HG03097 (cell line): ENCODE measurements around the gene RFPL4AL1.
"Not testable (repeated sequence)": the region's sequence is repeated elsewhere in the genome, so short reads cannot be mapped to it uniquely, and the experiment has no call there.

ENCODE experiments used
- ATAC-seq: cut with Tn5 transposase; IDR thresholded peaks from one replicate; pipeline ENCODE4 v1.9.1; 2021; ENCODE audit not compliant: unreplicated experiment, low FRiP score

Gene RFPL4AL1

GRCh38 chr19:55768818-55769217 lies at the start of gene RFPL4AL1:
RFPL4AL1 (plus strand) TSS chr19:55769118; CDS start chr19:55771805, 2,687 bp downstream.
- ATAC-seq = not testable (repeated sequence)

DNA sequence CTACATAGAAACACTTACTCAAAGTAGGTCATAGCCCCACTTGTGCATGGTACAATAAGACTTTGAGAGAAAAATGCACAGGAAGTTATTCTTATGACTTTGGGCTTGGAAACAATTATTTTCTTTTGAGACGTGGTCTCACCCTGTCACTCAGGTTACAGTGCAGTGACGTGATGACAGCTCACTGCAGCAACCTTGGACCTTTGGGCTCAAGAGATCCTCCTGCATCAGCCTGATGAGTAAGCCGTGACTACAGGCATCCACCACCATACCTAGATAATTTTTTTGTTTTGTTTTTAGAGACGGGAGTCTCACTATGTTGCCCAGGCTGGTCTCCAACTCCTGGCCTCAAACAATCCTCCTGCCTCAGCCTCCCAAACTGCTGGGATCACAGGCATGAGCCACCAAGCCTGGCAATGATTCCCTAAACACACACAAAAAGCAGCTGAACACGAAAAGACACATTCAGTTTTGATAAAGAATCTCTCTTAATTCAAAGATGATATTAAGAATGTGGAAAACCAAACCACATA lies 48.6 kb upstream of the RFPL4AL1 start:
- no peak for ATAC-seq

DNA sequence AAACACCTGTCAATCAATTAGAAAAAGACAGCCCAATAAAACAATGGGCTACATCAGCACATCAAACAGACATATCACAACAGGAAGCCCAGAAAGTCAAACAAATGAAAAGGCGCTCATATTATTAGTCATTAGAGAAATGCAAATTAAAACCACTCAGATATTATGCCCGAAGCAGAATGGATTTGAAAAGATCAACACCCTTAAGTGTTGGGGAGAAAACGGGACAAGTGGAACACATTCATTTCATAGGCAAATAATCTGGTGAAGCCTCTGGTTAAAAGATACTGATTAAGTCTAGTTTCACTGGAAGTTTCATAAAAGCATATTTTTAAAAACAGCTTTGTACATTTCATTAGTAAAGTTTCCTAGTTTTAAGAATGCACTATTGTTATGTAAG lies 48.1 kb upstream of the RFPL4AL1 start:
- ATAC-seq = no peak

- ATAC-seq = no peak
These were observed 45.4 kb upstream of the RFPL4AL1 start for GRCh38 chr19:55723491-55723890.

DNA sequence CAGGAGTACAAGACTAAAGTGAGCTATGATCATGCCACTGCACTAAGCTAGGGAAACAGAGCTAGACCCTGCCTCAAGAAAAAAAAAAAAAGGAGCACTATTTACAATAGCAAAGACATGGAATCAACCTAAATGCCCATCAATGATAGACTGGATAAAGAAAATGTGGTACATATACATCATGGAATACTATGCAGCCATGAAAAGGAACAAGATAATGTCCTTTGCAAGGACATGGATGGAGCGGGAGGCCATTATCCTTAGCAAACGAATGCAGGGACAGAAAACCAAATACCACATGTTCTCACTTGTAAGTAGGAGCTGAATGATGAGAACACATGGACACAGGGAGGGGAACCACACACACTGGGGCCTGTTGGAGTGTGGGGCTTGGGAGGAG lies 38.5 kb upstream of the RFPL4AL1 start:
- not testable (repeated sequence) for ATAC-seq

DNA sequence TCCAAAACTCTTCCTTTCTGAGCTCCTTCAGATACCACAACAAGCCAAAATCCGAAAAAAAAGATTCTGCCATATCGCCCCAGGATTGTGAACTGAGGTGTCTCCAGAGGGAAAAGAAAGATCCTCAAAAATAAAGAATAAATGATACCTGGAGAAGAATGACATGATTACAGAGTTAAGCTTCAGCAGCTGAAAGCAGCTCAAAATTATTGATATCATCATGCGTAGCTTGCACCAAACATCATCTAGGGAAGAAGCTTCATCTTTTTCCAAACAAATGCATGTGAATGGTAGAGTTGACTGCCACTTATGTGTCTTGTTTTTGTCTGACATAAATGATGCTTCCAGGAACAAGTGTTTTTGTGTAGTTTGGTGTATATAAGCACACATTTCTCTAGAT lies 30.6 kb upstream of the RFPL4AL1 start, which contains the start of gene NLRP9:
Gene NLRP9 (minus strand): TSS at position 101 of the 400 bp plus-strand sequence. CDS start 28 bp downstream, at position 73.
- ATAC-seq = no peak

DNA sequence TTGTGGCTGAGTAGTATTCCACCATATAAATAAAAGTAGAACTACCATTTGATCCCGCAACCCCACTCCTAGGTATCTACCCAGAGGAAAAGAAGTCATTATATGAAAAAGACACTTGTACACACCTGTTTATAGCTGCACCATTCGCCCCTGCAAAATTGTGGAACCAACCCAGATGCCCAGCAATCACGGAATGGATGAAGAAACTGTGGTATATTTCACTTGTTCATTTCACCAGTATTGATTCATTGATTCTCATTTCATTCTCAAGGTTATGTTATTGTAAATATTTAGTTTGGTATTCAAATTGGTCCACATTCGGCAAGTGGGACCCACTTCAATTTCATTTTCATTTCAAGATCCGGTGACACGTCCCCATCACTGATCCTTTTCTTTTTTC lies 18.2 kb upstream of the RFPL4AL1 start:
- ATAC-seq = no peak

DNA sequence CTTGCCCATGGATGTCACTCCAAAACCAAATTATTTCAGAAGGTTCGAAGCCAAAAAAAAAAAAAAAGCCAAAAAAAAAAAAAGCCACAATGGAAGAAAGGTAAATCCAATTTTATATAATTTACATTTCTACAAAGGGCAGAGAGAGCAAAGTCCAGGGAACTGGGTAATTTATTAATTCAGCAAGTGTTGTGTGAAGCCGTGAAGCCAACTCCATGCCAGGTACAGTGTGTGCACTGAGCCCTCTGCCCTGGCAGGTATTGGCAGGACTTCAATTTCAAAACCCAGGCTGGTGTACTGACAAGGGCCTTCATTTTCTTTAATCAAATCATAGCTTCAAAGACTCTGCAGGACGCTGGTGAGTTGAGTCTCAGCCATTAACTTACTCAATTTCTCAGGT lies 15.5 kb upstream of the RFPL4AL1 start:
- no peak for ATAC-seq

DNA sequence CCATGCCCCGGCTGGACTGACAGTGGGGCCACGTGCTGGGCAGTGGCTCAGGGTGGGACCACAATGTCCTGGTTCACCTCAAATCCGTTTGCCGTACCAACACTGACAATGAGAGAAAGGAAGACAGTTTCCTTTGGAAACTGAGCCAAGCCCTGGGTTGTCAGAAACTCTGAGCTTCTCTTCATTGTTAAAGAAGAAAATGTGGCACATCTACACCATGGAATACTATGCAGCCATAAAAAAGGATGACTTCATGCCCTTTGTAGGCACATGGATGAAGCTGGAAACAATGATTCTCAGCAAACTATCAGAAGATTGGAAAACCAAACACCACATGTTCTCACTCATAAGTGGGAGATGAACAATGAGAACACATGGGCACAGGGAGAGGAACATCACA lies 12.1 kb upstream of the RFPL4AL1 start:
- not testable (repeated sequence) for ATAC-seq

- ATAC-seq = not testable (repeated sequence)
These were observed 10.1 kb upstream of the RFPL4AL1 start, which contains the start of gene RFPL4A for GRCh38 chr19:55758797-55759196. RFPL4A (plus strand) TSS chr19:55759097; CDS start chr19:55761801, 2,704 bp downstream.

DNA sequence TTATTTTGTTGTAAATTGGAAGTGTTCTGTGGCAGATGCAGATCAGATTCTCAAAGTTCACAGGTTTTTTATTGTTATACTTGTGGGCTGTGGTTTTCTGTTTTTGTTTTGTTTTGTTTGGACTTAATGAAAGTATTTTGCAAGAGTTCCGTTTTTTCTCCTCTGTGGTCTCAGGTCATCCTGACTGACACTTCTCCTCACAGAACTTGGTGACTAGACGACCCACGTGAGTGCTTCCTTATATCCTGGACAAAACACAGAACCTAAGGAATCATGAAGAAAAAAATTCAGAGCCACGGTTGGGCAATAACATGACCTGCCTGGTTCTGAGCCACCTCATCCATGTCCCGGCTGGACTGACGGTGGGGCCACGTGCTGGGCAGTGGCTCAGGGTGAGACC lies 2.5 kb upstream of the RFPL4AL1 start:
- no peak for ATAC-seq

GRCh38 chr19:55769632-55770031 lies 714 bp downstream of the RFPL4AL1 start:
- ATAC-seq = not testable (repeated sequence)

- ATAC-seq = no peak
These were observed 8.6 kb downstream of the RFPL4AL1 start for GRCh38 chr19:55777528-55777927.

GRCh38 chr19:55778331-55778730 lies 9.4 kb downstream of the RFPL4AL1 start:
- ATAC-seq = no peak

DNA sequence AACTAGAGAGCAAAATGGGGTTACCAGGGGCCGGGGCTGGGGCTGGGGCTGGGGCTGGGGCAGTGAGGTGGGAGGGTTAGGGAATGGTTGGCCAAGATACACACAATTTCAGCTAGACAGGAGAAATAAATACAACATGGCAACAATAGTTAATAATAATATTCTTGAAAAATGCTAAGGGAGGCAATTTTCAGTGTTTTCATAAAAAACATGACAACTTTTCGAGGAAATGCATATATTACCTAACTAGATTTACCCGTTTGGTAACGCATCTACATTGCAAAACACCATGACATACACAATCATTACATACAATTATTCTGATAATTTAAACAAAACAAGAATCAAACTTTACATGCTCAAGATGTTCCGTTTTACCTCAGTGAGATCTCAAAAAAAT lies 12.2 kb downstream of the RFPL4AL1 start:
- ATAC-seq = no peak

GRCh38 chr19:55795021-55795420 lies 26.1 kb downstream of the RFPL4AL1 start:
- no peak for ATAC-seq

- no peak for ATAC-seq
These were observed 32.5 kb downstream of the RFPL4AL1 start for GRCh38 chr19:55801416-55801815.

GRCh38 chr19:55802281-55802680 lies 33.4 kb downstream of the RFPL4AL1 start:
- ATAC-seq = no peak

DNA sequence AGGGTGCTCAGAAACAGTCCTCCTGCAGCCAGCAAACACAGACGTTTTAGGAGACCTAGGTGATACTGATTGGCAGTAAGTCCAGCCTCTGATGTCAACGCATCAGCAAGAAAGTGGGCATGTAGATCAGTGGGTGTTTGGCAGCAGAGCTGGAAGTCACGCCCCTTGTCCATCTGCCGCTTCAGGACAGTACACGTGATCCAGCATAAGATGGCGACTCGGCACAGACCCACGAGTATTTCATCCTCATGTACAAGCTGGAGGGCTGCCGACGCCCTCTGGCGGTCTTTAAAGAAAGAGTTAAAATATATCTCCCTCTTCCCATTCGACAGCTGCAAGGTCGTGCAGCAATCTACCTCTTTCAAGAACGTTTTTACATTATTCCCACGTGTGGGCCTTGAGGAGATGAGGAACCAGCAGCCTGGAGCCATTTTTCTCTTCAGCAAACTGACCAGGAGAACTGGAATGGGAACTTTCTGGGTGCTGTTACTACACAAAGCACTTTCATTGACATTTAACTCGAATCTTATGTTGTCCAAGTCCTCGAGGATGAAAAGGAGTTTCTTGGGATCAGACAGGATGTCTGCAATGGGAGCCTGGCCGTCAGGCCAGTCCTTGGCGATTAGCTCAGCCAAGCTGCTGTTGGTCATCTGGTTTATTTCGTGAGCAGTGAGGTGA lies 40.6 kb downstream of the RFPL4AL1 start:
- ATAC-seq = no peak

DNA sequence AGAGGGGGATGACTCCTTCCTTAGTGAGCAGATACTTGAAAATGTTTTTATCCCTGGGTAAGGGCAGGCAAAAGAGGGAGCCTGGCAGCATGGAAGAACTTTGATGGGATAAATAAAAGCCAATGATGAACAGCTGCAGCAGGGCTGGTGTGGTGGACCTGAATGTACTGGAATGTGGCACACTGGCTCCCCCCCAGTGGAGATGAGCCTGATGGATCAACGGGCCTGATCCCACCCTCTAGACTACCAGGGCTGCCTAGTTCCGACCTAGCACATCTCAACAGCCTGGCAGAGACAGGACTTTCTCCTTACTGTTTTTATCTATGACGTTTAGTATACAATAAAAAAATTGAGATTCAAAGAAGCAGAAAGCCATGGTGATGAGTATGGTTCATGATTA lies 42.4 kb downstream of the RFPL4AL1 start:
- ATAC-seq = no peak

DNA sequence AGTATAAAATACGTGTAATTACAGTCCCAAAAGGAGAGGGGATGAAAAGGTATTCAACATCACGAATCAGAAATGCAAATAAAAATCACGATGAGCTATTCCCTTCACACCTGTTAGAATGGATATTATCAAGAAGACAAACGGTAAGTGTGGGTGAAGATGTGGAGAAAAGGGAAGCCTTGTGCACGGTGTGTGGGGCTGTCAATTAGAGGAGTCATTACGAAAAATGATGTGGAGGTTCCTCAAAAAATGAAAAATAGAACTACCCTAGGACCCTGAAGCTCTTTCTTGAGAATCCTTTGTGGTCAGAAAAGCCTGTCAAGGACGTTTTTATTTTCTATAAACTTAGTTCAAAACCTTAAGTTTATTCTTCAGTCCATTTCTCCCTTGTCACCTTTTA lies 43.5 kb downstream of the RFPL4AL1 start:
- ATAC-seq = no peak

DNA sequence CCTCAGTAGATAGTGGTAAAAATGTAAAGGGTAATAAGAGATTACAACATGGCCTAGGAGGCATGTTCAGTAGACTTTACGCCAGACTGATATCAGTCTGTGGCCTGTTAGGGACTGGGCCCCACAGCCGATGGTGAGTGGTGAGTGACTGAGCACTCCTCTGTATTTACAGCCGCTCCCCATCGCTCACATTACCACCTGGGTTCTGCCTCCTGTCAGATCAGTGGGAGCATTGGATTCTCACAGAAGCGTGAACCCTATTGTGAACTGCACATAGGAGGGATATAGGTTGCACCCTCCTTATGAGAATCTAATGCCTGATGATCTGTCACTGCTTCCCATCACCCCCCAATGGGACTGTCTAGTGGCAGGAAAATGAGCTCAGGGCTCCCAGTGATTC lies 45.0 kb downstream of the RFPL4AL1 start:
- no peak for ATAC-seq
